K562 (cell line): ENCODE results near the gene OR2AP1. TPM values are rescaled to one million over a fixed set of nuclear protein-coding genes. Genes with fewer than 3 reads are reported as not detected.
A peak's percentile ranks its signal among the peaks of the same experiment; 100 is the strongest.

Experiments used
- CXXC5 ChIP-seq: fragments of 250-450 bp; sonication (Bioruptor Pico); IDR thresholded peaks from 2 replicates; pipeline ENCODE4 v1.8.0; 2022; ENCODE audit warnings: inconsistent platforms, mild to moderate bottlenecking, moderate library complexity
- HDAC2 ChIP-seq: fragments of 450-650 bp; IDR thresholded peaks from 2 replicates; pipeline ENCODE4 v1.6.1; 2016; ENCODE audit warnings: mild to moderate bottlenecking
- MAFK ChIP-seq: IDR thresholded peaks from 2 replicates; pipeline ENCODE4 v1.6.1; 2011; ENCODE audit warnings: low read length, improper control_type of control experiment
- MEF2A ChIP-seq: IDR thresholded peaks from 2 replicates; pipeline ENCODE4 v1.6.1; 2011; ENCODE audit warnings: low read depth, mild to moderate bottlenecking, low read length, moderate library complexity; ENCODE audit not compliant: control insufficient read depth
- MYC ChIP-seq, 2 experiments: fragments of 250-450 bp in 1 of 2; sonication (Bioruptor Pico) in 1 of 2; IDR thresholded peaks; 2 replicates each; pipeline versions ENCODE4 v1.5.1 to v1.6.1; 2012 to 2021; ENCODE audit warnings: low read depth in 2 of 2, borderline replicate concordance in 1 of 2, improper control_type of control experiment in 1 of 2, low read length in 1 of 2, mild to moderate bottlenecking in 1 of 2, moderate library complexity in 1 of 2
- NFE2 ChIP-seq: IDR thresholded peaks from 2 replicates; pipeline ENCODE4 v1.6.1; 2014; ENCODE audit warnings: antibody characterized with exemption, low read depth
- PTBP1 ChIP-seq: fragments of 200-400 bp; formaldehyde crosslinking; IDR thresholded peaks from 2 replicates; pipeline ENCODE4 v1.6.1; 2017; ENCODE audit warnings: low read depth, low read length
- REST ChIP-seq, 2 experiments: fragments of 450-650 bp; formaldehyde crosslinking in 1 of 2; IDR thresholded peaks; 2 replicates each; pipeline versions ENCODE4 v1.4.0 to v1.6.1; 2014 to 2020; ENCODE audit warnings: mild to moderate bottlenecking in 2 of 2, borderline replicate concordance in 1 of 2, low read depth in 1 of 2
- SMAD3 ChIP-seq: fragments of 450-650 bp; formaldehyde crosslinking; conservative IDR thresholded peaks from 2 replicates; pipeline ENCODE4 v1.4.0; 2020; ENCODE audit warnings: mild to moderate bottlenecking
- TBL1XR1 ChIP-seq, 2 experiments: IDR thresholded peaks; 2 replicates each; pipeline ENCODE4 v1.6.1; 2012; ENCODE audit warnings: improper control_type of control experiment in 2 of 2, low read length in 2 of 2, mild to moderate bottlenecking in 1 of 2
- TEAD1 ChIP-seq, 2 experiments: fragments of 450-650 bp in 1 of 2; sonication (generic) in 1 of 2; formaldehyde crosslinking; IDR thresholded peaks; 2 replicates each; pipeline versions ENCODE4 v1.4.0 to v1.8.0; 2020 to 2022; ENCODE audit warnings: mild to moderate bottlenecking in 2 of 2, missing genetic modification reagents in 1 of 2
- TEAD4 ChIP-seq, 2 experiments: sonication (generic) in 1 of 2; formaldehyde crosslinking in 1 of 2; IDR thresholded peaks; 2 replicates each; pipeline versions ENCODE4 v1.6.1 to v1.8.0; 2012 to 2022; ENCODE audit warnings: borderline replicate concordance in 1 of 2, inconsistent platforms in 1 of 2, low read length in 1 of 2, mild to moderate bottlenecking in 1 of 2, missing genetic modification reagents in 1 of 2
- TOE1 ChIP-seq, 2 experiments: fragments of 450-650 bp in 1 of 2; sonication (generic) in 1 of 2; formaldehyde crosslinking in 1 of 2; IDR thresholded peaks; 2 replicates each; pipeline versions ENCODE4 v1.7.1 to v1.8.0; 2016 to 2022; ENCODE audit warnings: borderline replicate concordance in 2 of 2, mild to moderate bottlenecking in 2 of 2, antibody characterized with exemption in 1 of 2, inconsistent platforms in 1 of 2, low read depth in 1 of 2, missing genetic modification reagents in 1 of 2, moderate library complexity in 1 of 2
- ZNF518B ChIP-seq: fragments of 250-450 bp; sonication (Bioruptor Pico); IDR thresholded peaks from 2 replicates; pipeline ENCODE4 v1.5.0; 2021; ENCODE audit warnings: mild to moderate bottlenecking, moderate library complexity
- polyA plus RNA-seq, 8 experiments: library from polyadenylated mRNA; depleted of rRNA in 4 of 8; stranded (reverse) in 5 of 8; unstranded in 3 of 8; fragments of >200 nt; fragmentation: Nextera tagmentation in 2 of 8; fragmentation: Illumina TruSeq in 1 of 8; extraction: Ambion mirVana in 2 of 8; extraction: Trizol in 1 of 8; gene quantifications; 2 replicates each; pipeline versions ENCODE4 v1.2.1 to v1.2.3, GENCODE V29; 2011 to 2014; ENCODE audit warnings: inconsistent platforms in 1 of 8, missing spikeins in 1 of 8
- total RNA-seq, 7 experiments: library from RNA; depleted of rRNA in 6 of 7; stranded (reverse); fragments of >200 nt in 6 of 7; fragmentation: Illumina TruSeq in 2 of 7; extraction: Trizol in 2 of 7; gene quantifications; 2 replicates each; pipeline versions ENCODE4 v1.2.1 to v1.2.3, GENCODE V29; 2011 to 2021; ENCODE audit warnings: low replicate concordance in 1 of 7

Gene OR2AP1
- total and polyA plus RNA-seq, 9 of the 15 experiments (the other 6 are each of a cell fraction or from before 2014, with no cell fraction given) = not detected

GRCh38 chr12:55619354-55620138, 47.3 kb downstream of the OR2AP1 start (continued):
- TF ChIP-seq ZNF518B = no peak
- TF ChIP-seq PTBP1 = no peak
- TF ChIP-seq TOE1 (IDR thresholded peaks at IDR 0.05; ENCODE audit: borderline replicate concordance) = peak; percentile 40; the same call in 1 of the 2 replicates
- TF ChIP-seq TOE1 (CRISPR knock-in tag; IDR thresholded peaks at IDR 0.05; ENCODE audit: borderline replicate concordance, low read depth) = no peak
- TF ChIP-seq TEAD4 (IDR thresholded peaks at IDR 0.05; ENCODE audit: low read length) = peak; percentile 63
- TF ChIP-seq TEAD4 (CRISPR knock-in tag; IDR thresholded peaks at IDR 0.05; ENCODE audit: borderline replicate concordance) = no peak
- TF ChIP-seq NFE2 = peak; percentile 34; the same call in 1 of the 2 replicates
- TF ChIP-seq SMAD3 (CRISPR knock-in tag) = no peak
- TF ChIP-seq TEAD1 (CRISPR knock-in tag; IDR thresholded peaks at IDR 0.05) = peak; percentile 57 to 72; a peak in 2 of 4 replicates
- TF ChIP-seq MEF2A = no peak
- TF ChIP-seq HDAC2 = no peak
- TF ChIP-seq MAFK = no peak
- TF ChIP-seq REST (IDR thresholded peaks at IDR 0.05; ENCODE audit: borderline replicate concordance) = peak; percentile 95
- no peak for TF ChIP-seq REST (CRISPR knock-in tag; IDR thresholded peaks at IDR 0.05; ENCODE audit: low read depth)
- peak; percentile 90 for TF ChIP-seq MYC (IDR thresholded peaks at IDR 0.05; ENCODE audit: low read depth, low read length)
- no peak for TF ChIP-seq MYC (CRISPR knock-in tag; IDR thresholded peaks at IDR 0.05; ENCODE audit: borderline replicate concordance, low read depth)
- TF ChIP-seq CXXC5 (CRISPR knock-in tag) = peak; percentile 49; the same call in 1 of the 2 replicates
- no peak for TF ChIP-seq TBL1XR1 (IDR thresholded peaks at IDR 0.05; ENCODE audit: low read length in 2 of 2)
